Liver (tissue), 3 donors: ENCODE results near the gene CENPN.

ENCODE experiments used
- EGR1 ChIP-seq, 2 donors: IDR thresholded peaks; 2 replicates each; pipeline ENCODE4 v1.6.1; 2016 to 2018; ENCODE audit warnings: antibody characterized with exemption in 2 of 2, low read depth in 2 of 2
- FOXA1 ChIP-seq: IDR thresholded peaks from 2 replicates; pipeline ENCODE4 v1.6.1; 2016; ENCODE audit warnings: antibody characterized with exemption
- GABPA ChIP-seq, 2 donors: IDR thresholded peaks in 1 of 2; conservative IDR thresholded peaks in 1 of 2; 2 replicates each; pipeline ENCODE4 v1.6.1; 2016; ENCODE audit warnings: antibody characterized with exemption in 2 of 2, mild to moderate bottlenecking in 1 of 2, moderate library complexity in 1 of 2
- HNF4A ChIP-seq, 2 donors: conservative IDR thresholded peaks; 2 replicates each; pipeline ENCODE4 v1.6.1; 2016; ENCODE audit warnings: antibody characterized with exemption in 2 of 2, mild to moderate bottlenecking in 2 of 2
- TAF1 ChIP-seq: conservative IDR thresholded peaks from 2 replicates; pipeline ENCODE4 v1.6.1; 2016; ENCODE audit warnings: antibody characterized with exemption, mild to moderate bottlenecking
- TF ChIP-seq, protein P1 (sequence below): fragments of 150-350 bp; IDR thresholded peaks from 2 replicates; pipeline ENCODE4 v1.5.1; 2017; ENCODE audit warnings: improper control_type of control experiment, low read depth, low read length; ENCODE audit not compliant: missing input control
- TF ChIP-seq, protein P2 (sequence below): IDR thresholded peaks from 2 replicates; pipeline ENCODE4 v1.6.1; 2016; ENCODE audit warnings: antibody characterized with exemption
- TF ChIP-seq, protein P3 (sequence below): IDR thresholded peaks from 2 replicates; pipeline ENCODE4 v1.6.1; 2016; ENCODE audit warnings: antibody characterized with exemption
- donor health status: healthy.
- donor health status: healthy.

DNA sequence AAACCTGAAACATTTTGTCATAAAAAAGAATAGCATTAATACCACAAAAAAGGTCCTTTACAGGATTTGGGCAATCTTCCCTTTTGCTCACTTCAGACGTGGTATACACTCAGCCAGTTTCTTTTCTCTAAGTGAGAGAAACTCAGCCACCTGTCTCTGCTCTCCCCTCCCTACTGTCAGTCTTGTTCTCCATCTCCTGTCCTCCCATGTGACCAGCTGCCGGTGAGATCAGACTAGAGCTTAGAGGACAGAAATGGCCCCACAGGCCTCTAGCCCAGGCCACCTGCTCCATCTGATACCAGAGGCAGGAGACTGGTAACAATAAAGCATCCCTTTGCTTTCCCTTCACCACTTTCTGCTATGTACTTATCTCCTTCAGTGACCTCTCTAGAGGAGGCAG lies 35.2 kb upstream of the CENPN start:
- TF ChIP-seq, protein P1, sequence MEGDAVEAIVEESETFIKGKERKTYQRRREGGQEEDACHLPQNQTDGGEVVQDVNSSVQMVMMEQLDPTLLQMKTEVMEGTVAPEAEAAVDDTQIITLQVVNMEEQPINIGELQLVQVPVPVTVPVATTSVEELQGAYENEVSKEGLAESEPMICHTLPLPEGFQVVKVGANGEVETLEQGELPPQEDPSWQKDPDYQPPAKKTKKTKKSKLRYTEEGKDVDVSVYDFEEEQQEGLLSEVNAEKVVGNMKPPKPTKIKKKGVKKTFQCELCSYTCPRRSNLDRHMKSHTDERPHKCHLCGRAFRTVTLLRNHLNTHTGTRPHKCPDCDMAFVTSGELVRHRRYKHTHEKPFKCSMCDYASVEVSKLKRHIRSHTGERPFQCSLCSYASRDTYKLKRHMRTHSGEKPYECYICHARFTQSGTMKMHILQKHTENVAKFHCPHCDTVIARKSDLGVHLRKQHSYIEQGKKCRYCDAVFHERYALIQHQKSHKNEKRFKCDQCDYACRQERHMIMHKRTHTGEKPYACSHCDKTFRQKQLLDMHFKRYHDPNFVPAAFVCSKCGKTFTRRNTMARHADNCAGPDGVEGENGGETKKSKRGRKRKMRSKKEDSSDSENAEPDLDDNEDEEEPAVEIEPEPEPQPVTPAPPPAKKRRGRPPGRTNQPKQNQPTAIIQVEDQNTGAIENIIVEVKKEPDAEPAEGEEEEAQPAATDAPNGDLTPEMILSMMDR: no peak
- no peak for TF ChIP-seq FOXA1
- no peak for TF ChIP-seq EGR1 (IDR thresholded peaks at IDR 0.05; ENCODE audit: low read depth in 2 of 2)
- no peak for TF ChIP-seq GABPA (IDR thresholded peaks at IDR 0.05 in 1 of 2, conservative IDR thresholded peaks at IDR 0.05 in 1 of 2)
- TF ChIP-seq, protein P2, sequence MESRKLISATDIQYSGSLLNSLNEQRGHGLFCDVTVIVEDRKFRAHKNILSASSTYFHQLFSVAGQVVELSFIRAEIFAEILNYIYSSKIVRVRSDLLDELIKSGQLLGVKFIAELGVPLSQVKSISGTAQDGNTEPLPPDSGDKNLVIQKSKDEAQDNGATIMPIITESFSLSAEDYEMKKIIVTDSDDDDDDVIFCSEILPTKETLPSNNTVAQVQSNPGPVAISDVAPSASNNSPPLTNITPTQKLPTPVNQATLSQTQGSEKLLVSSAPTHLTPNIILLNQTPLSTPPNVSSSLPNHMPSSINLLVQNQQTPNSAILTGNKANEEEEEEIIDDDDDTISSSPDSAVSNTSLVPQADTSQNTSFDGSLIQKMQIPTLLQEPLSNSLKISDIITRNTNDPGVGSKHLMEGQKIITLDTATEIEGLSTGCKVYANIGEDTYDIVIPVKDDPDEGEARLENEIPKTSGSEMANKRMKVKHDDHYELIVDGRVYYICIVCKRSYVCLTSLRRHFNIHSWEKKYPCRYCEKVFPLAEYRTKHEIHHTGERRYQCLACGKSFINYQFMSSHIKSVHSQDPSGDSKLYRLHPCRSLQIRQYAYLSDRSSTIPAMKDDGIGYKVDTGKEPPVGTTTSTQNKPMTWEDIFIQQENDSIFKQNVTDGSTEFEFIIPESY: no peak
- TF ChIP-seq, protein P3, sequence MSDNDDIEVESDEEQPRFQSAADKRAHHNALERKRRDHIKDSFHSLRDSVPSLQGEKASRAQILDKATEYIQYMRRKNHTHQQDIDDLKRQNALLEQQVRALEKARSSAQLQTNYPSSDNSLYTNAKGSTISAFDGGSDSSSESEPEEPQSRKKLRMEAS: no peak
- TF ChIP-seq HNF4A (conservative IDR thresholded peaks at IDR 0.05): no peak
- TF ChIP-seq TAF1: no peak
